ENCODE measurements around the gene AJAP1.

AJAP1 gene

GRCh38 chr1:4743978-4744750 is 89.8 kb downstream of the AJAP1 start:
- no peak for DNase-seq

GRCh38 chr1:4745560-4745959 is 91.2 kb downstream of the AJAP1 start:
- no peak for DNase-seq

- no peak for DNase-seq
Observed at GRCh38 chr1:4749406-4749805, 95.0 kb downstream of the AJAP1 start.

GRCh38 chr1:4750177-4750576 is 95.8 kb downstream of the AJAP1 start:
- DNase-seq: no peak

- no peak for DNase-seq
Observed at GRCh38 chr1:4752059-4752458, 97.7 kb downstream of the AJAP1 start.

GRCh38 chr1:4754816-4755215 is 100.4 kb downstream of the AJAP1 start:
- no peak for DNase-seq

- DNase-seq: no peak
Observed at GRCh38 chr1:4755301-4755845, 101.0 kb downstream of the AJAP1 start.

GRCh38 chr1:4755864-4756504 is 101.6 kb downstream of the AJAP1 start:
- no peak for DNase-seq

GRCh38 chr1:4756851-4757580 is 102.6 kb downstream of the AJAP1 start:
- DNase-seq: no peak

- DNase-seq: no peak
Observed at GRCh38 chr1:4759671-4760070, 105.3 kb downstream of the AJAP1 start.

GRCh38 chr1:4760088-4760487 is 105.7 kb downstream of the AJAP1 start:
- DNase-seq: no peak

- no peak for DNase-seq
Observed at GRCh38 chr1:4761324-4761723, 106.9 kb downstream of the AJAP1 start.

GRCh38 chr1:4762146-4762545 is 107.7 kb downstream of the AJAP1 start:
- DNase-seq: no peak

GRCh38 chr1:4767308-4767707 is 112.9 kb downstream of the AJAP1 start:
- no peak for DNase-seq

- no peak for DNase-seq
Observed at GRCh38 chr1:4768553-4768952, 114.1 kb downstream of the AJAP1 start.

GRCh38 chr1:4769516-4770280 is 115.3 kb downstream of the AJAP1 start:
- no peak for DNase-seq

- DNase-seq: no peak
Observed at GRCh38 chr1:4770713-4771112, 116.3 kb downstream of the AJAP1 start.

- DNase-seq: no peak
Observed at GRCh38 chr1:4771267-4771666, 116.9 kb downstream of the AJAP1 start.

GRCh38 chr1:4771721-4772120 is 117.3 kb downstream of the AJAP1 start:
- no peak for DNase-seq

GRCh38 chr1:4772294-4773010 is 118.0 kb downstream of the AJAP1 start:
- no peak for DNase-seq

GRCh38 chr1:4773226-4773625 is 118.8 kb downstream of the AJAP1 start:
- DNase-seq: no peak

- no peak for DNase-seq
Observed at GRCh38 chr1:4775506-4775905, 121.1 kb downstream of the AJAP1 start.
